Measurements from ENCODE around the gene MRAS.
"Not testable (repeated sequence)": the region's sequence is repeated elsewhere in the genome, so short reads cannot be mapped to it uniquely, and the experiment has no call there.

MRAS gene

GRCh38 chr3:138400651-138401070 is 52.3 kb downstream of the MRAS start:
- H3K4me3 ChIP-seq (ENCODE audit: low read length), result no peak overlapping the region
- H3K9ac ChIP-seq (ENCODE audit: low read length), result no peak overlapping the region
- H3K27me3 ChIP-seq (ENCODE audit: control insufficient read depth, insufficient read depth, low read length), result no peaks in the 10 kb centered on the region
- H3K36me3 ChIP-seq (ENCODE audit: control insufficient read depth, insufficient read depth, low read length), result peaks cover 15% of the 10 kb centered on the region
- H3K27ac ChIP-seq (ENCODE audit: low read depth, low read length), result no peak overlapping the region
- H3K4me1 ChIP-seq (ENCODE audit: control insufficient read depth, insufficient read depth, low read length), result no peaks in the 10 kb centered on the region

GRCh38 chr3:138401834-138402233 is 53.5 kb downstream of the MRAS start:
- Histone ChIP-seq H3K9ac (ENCODE audit: low read length) (no peak overlapping the region), H3K36me3 (ENCODE audit: control insufficient read depth, insufficient read depth, low read length) (peaks cover 15% of the 10 kb centered on the region), H3K27ac (ENCODE audit: low read depth, low read length) (no peak overlapping the region)

GRCh38 chr3:138404121-138404520 is 55.7 kb downstream of the MRAS start:
- H3K36me3 ChIP-seq (ENCODE audit: control insufficient read depth, insufficient read depth, low read length), result peaks cover 12% of the 10 kb centered on the region
- no peak overlapping the region for H3K4me3 ChIP-seq (ENCODE audit: low read length)
- H3K4me1 ChIP-seq (ENCODE audit: control insufficient read depth, insufficient read depth, low read length), result no peaks in the 10 kb centered on the region
- H3K27me3 ChIP-seq (ENCODE audit: control insufficient read depth, insufficient read depth, low read length), result no peaks in the 10 kb centered on the region
- H3K9ac ChIP-seq (ENCODE audit: low read length), result no peak overlapping the region
- H3K27ac ChIP-seq (ENCODE audit: low read depth, low read length), result no peak overlapping the region

More at GRCh38 chr3:138401834-138402233, 53.5 kb downstream of the MRAS start:
- Histone ChIP-seq H3K4me3 (ENCODE audit: low read length) (no peak overlapping the region), H3K4me1 (ENCODE audit: control insufficient read depth, insufficient read depth, low read length) (no peaks in the 10 kb centered on the region), H3K27me3 (ENCODE audit: control insufficient read depth, insufficient read depth, low read length) (no peaks in the 10 kb centered on the region)

- Histone ChIP-seq H3K4me3 (ENCODE audit: low read length) (no peak overlapping the region), H3K9ac (ENCODE audit: low read length) (no peak overlapping the region), H3K27ac (ENCODE audit: low read depth, low read length) (no peak overlapping the region), H3K27me3 (ENCODE audit: control insufficient read depth, insufficient read depth, low read length) (no peaks in the 10 kb centered on the region), H3K4me1 (ENCODE audit: control insufficient read depth, insufficient read depth, low read length) (no peaks in the 10 kb centered on the region), H3K36me3 (ENCODE audit: control insufficient read depth, insufficient read depth, low read length) (peaks cover 12% of the 10 kb centered on the region)
Measured at GRCh38 chr3:138405001-138405400, 56.6 kb downstream of the MRAS start.

GRCh38 chr3:138405486-138405885 is 57.1 kb downstream of the MRAS start:
- no peaks in the 10 kb centered on the region for H3K4me1 ChIP-seq (ENCODE audit: control insufficient read depth, insufficient read depth, low read length)
- no peaks in the 10 kb centered on the region for H3K27me3 ChIP-seq (ENCODE audit: control insufficient read depth, insufficient read depth, low read length)
- H3K27ac ChIP-seq (ENCODE audit: low read depth, low read length), result no peak overlapping the region
- no peak overlapping the region for H3K9ac ChIP-seq (ENCODE audit: low read length)
- H3K36me3 ChIP-seq (ENCODE audit: control insufficient read depth, insufficient read depth, low read length), result peaks cover 12% of the 10 kb centered on the region
- H3K4me3 ChIP-seq (ENCODE audit: low read length), result no peak overlapping the region

GRCh38 chr3:138406606-138407005 is 58.2 kb downstream of the MRAS start:
- Histone ChIP-seq H3K9ac (ENCODE audit: low read length) (no peak overlapping the region), H3K27ac (ENCODE audit: low read depth, low read length) (no peak overlapping the region), H3K27me3 (ENCODE audit: control insufficient read depth, insufficient read depth, low read length) (no peaks in the 10 kb centered on the region), H3K4me3 (ENCODE audit: low read length) (no peak overlapping the region), H3K4me1 (ENCODE audit: control insufficient read depth, insufficient read depth, low read length) (no peaks in the 10 kb centered on the region), H3K36me3 (ENCODE audit: control insufficient read depth, insufficient read depth, low read length) (peaks cover 12% of the 10 kb centered on the region)

GRCh38 chr3:138407236-138407907 is 59.0 kb downstream of the MRAS start:
- Histone ChIP-seq H3K27ac (ENCODE audit: low read depth, low read length) (no peak overlapping the region), H3K36me3 (ENCODE audit: control insufficient read depth, insufficient read depth, low read length) (peaks cover 12% of the 10 kb centered on the region), H3K9ac (ENCODE audit: low read length) (no peak overlapping the region), H3K4me1 (ENCODE audit: control insufficient read depth, insufficient read depth, low read length) (no peaks in the 10 kb centered on the region), H3K4me3 (ENCODE audit: low read length) (no peak overlapping the region), H3K27me3 (ENCODE audit: control insufficient read depth, insufficient read depth, low read length) (no peaks in the 10 kb centered on the region)

GRCh38 chr3:138408751-138409570 is 60.6 kb downstream of the MRAS start:
- no peak overlapping the region for H3K4me3 ChIP-seq (ENCODE audit: low read length)
- no peaks in the 10 kb centered on the region for H3K27me3 ChIP-seq (ENCODE audit: control insufficient read depth, insufficient read depth, low read length)
- no peaks in the 10 kb centered on the region for H3K4me1 ChIP-seq (ENCODE audit: control insufficient read depth, insufficient read depth, low read length)
- H3K36me3 ChIP-seq (ENCODE audit: control insufficient read depth, insufficient read depth, low read length), result peaks cover 9% of the 10 kb centered on the region
- H3K27ac ChIP-seq (ENCODE audit: low read depth, low read length), result no peak overlapping the region
- H3K9ac ChIP-seq (ENCODE audit: low read length), result no peak overlapping the region

- no peak overlapping the region for H3K9ac ChIP-seq (ENCODE audit: low read length)
- no peaks in the 10 kb centered on the region for H3K4me1 ChIP-seq (ENCODE audit: control insufficient read depth, insufficient read depth, low read length)
- no peaks in the 10 kb centered on the region for H3K27me3 ChIP-seq (ENCODE audit: control insufficient read depth, insufficient read depth, low read length)
- no peaks in the 10 kb centered on the region for H3K36me3 ChIP-seq (ENCODE audit: control insufficient read depth, insufficient read depth, low read length)
- H3K4me3 ChIP-seq (ENCODE audit: low read length), result no peak overlapping the region
- H3K27ac ChIP-seq (ENCODE audit: low read depth, low read length), result no peak overlapping the region
Measured at GRCh38 chr3:138412821-138413551, 64.6 kb downstream of the MRAS start.

GRCh38 chr3:138416236-138416635 is 67.9 kb downstream of the MRAS start:
- H3K9ac ChIP-seq (ENCODE audit: low read length); H3K4me3 ChIP-seq (ENCODE audit: low read length); H3K27me3 ChIP-seq (ENCODE audit: control insufficient read depth, insufficient read depth, low read length); H3K27ac ChIP-seq (ENCODE audit: low read depth, low read length); H3K36me3 ChIP-seq (ENCODE audit: control insufficient read depth, insufficient read depth, low read length); H3K4me1 ChIP-seq (ENCODE audit: control insufficient read depth, insufficient read depth, low read length): not testable (repeated sequence)

- Histone ChIP-seq H3K27ac (ENCODE audit: low read depth, low read length) (no peak overlapping the region), H3K9ac (ENCODE audit: low read length) (no peak overlapping the region), H3K4me3 (ENCODE audit: low read length) (no peak overlapping the region), H3K4me1 (ENCODE audit: control insufficient read depth, insufficient read depth, low read length) (no peaks in the 10 kb centered on the region), H3K36me3 (ENCODE audit: control insufficient read depth, insufficient read depth, low read length) (no peaks in the 10 kb centered on the region), H3K27me3 (ENCODE audit: control insufficient read depth, insufficient read depth, low read length) (no peaks in the 10 kb centered on the region)
Measured at GRCh38 chr3:138417559-138417982, 69.2 kb downstream of the MRAS start.

GRCh38 chr3:138418601-138419206 is 70.3 kb downstream of the MRAS start:
- H3K4me1 ChIP-seq (ENCODE audit: control insufficient read depth, insufficient read depth, low read length), result no peaks in the 10 kb centered on the region
- H3K36me3 ChIP-seq (ENCODE audit: control insufficient read depth, insufficient read depth, low read length), result no peaks in the 10 kb centered on the region
- H3K4me3 ChIP-seq (ENCODE audit: low read length), result no peak overlapping the region
- no peaks in the 10 kb centered on the region for H3K27me3 ChIP-seq (ENCODE audit: control insufficient read depth, insufficient read depth, low read length)
- no peak overlapping the region for H3K27ac ChIP-seq (ENCODE audit: low read depth, low read length)
- no peak overlapping the region for H3K9ac ChIP-seq (ENCODE audit: low read length)

Measured in rectal smooth muscle tissue (tissue), 1 donor.